ENCODE results near the gene TMSB10.
"Not testable (repeated sequence)": the region's sequence is repeated elsewhere in the genome, so short reads cannot be mapped to it uniquely, and the experiment has no call there.

The TMSB10 gene

DNA sequence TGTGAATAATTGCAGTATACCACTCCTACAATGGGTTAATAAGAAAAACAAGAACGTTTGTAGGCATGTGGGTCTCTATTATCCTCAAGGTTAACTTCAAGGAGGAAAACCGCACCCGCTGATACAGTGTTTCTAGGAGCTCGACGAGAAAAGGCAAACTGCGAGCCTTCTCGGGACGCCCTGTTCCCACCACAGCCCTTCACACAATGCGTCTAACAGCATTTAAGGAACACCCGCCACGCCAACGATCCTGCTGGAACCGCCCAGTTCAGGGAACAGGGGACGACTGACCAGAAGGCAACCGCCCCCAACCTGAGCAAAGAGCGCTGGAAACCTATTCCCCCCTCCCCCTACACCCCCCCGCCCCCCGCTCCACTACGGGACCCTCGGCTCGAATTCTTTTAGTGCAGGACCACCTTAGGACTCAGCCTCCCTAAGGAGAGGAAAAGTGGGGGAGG is 710 bp upstream of the TMSB10 start:
- no peak for DNase-seq

DNA sequence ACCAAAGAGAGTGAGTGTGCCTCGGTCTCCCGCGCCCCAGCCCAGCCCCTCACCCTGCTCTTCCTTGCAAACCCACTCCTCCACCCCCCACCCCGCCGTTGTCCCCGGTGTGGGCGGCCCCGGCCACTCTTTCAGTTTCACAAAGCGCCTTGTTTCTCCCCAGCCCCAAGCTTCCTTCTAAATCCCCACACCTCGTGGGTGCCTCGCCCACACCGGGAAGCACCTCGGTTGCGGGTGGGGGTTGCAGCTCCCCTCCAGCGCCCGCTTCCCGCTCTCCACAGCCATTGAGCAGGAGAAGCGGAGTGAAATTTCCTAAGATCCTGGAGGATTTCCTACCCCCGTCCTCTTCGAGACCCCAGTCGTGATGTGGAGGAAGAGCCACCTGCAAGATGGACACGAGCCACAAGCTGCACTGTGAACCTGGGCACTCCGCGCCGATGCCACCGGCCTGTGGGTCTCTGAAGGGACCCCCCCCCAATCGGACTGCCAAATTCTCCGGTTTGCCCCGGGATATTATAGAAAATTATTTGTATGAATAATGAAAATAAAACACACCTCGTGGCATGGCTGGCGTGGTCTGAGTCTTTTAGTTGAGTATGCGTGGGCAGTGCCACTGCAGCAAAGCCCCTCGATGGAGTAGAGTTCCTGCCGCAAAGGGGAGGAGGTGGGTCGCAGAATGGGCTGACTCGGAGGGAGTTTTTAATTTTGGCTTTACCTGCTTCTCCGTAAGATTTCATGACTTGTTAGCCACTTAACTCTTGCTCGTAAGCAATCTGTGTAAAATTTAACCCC is 848 bp downstream of the TMSB10 start:
- DNase-seq, result peak; percentile 55

DNA sequence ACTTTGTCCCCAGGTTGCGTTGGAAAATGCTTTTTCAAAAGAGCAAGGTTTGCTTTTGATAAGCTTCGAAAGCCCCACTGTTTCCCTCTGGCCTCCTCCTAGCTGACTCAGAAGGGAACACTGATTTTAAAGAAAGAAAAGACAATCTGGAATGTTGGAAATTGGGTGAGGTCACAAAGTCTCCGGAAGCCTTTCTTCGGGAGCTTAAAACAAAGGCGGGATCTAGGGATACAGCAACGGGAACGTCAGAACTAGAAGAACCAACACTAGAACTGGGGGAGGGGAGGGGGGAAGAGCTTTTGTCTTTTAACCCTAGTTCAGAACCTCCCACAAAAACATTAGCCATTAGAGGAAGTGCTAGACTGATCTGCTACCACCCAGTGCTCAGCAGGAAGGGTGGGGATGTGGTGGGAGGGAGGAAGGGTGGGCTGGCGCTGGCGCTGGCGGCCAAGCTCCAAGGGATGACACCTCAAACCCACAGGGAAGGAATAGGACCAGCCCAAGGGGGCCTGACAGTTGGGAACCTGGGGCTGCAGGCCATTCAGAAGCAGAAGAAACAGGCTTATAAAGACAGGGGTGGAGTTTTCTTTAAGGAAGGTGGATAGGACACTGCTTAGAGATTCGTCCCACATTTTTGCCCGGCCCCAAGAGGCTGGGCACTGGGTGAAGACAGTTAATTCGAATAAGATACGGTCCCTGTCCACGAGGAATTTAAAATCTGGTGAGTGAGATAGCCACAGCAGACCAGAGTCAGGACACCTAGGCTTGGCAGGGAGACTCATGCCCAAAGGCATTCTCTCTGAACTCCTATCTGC is 1.7 kb downstream of the TMSB10 start:
- DNase-seq, result peak; percentile 74

DNA sequence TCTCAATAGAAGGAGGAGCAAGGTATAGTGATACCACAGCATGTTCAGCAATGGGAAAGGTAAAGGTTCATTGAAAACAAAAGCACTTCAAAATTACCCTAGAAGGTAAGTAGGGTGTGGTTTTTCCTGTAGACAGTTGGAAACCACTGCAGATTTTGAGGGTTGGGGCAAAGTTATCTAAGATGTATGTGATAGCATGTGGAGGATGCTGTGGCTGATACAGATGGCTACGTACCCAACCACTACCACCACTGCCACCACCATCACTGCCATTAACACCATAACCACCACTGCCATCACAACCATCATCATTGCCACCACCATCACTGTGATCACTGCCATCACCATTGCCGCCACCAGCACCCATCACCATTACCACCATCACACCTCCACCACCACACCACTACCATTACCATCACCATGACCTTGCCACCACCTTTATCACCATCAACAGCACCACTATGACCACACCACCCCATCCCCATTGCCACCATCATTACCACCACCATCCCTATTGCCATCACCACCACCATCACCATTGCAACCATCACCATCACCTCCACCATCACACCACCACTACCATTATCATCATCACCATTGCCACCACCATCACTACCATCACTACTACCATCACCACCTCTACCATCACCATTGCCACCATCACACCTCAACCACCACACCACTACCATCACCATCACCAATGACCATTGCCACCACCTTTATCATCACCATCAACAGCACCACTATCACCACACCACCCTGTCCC is 3.7 kb downstream of the TMSB10 start:
- peak; percentile 80 for DNase-seq

DNA sequence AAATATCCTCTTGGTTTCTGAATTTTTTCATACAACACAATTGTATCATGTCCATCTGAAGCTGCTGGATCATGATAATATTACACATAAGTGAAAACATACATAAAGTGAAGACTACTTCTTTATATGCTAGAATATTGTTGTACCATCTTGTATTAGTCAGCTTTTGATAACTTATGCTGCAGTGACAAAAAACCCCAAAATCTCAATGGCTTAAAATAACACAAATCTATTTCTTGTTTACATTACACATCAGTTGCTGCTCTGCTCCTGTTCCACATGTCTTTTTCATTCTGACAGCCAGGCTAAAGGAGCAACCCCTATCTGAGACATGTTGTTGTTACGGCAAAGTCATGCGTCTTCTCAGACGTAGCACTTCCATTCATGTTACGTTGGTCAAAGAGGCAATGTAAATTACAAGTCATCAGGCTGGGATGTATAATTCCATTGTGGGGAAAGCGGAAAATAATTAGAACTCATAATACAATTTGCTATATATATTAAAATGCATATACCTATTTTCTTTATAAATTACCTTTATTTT is 5.8 kb downstream of the TMSB10 start:
- DNase-seq, result no peak

DNA sequence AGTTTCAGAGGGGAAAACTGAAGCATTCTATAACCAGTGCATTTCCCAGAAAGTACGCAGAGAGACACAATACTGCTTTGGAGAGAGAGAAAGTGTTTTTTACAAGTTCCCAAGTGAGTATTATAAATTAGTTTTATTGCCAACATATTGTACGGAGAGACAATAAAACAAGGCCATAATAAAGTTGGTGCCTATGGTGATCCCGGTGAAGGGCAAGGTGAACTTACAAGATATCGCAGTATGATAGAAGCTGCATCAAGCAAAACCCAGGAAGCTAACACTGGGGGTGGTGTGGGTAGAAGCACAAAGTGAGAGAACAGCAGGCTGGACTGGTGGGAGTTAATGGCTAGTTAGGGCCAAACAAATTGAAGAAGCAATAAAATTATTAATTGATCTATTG is 7.5 kb downstream of the TMSB10 start:
- DNase-seq, result no peak

DNA sequence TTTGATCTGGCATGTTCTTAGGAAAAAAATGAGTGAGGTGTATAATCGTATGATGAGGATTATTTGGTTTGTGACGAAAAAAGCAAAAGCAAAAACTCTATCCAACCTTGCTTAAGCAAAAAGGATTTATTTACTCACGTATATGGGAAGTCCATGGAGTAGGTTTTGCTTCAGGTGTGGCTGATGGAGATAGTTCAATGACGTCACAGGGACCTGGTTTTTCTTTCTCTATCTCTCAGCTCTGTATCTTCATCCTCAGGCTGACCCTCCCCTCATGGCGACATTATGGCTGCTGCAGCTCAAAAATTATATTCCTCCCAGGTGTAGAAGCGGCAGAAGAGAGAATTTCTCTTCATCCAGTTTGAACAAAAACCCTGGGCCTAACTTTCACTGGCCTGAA is 8.9 kb downstream of the TMSB10 start:
- DNase-seq, result no peak

DNA sequence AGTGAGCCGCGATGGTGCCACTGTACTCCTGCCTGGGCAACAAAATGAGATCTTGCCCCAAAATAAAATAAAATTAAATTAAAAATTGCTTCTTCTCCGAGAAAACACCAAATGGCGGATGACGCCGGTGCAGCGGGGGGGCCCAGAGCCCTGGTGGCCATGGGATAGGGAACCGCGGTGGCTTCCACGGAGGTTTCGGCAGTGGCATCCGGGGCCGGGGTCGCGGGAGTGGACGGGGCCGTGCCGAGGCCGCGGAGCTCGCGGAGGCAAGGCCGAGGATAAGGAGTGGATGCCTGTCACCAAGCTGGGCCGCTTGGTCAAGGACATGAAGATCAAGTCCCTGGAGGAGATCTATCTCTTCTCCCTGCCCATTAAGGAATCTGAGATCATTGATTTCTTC is 10.2 kb downstream of the TMSB10 start:
- not testable (repeated sequence) for DNase-seq

DNA sequence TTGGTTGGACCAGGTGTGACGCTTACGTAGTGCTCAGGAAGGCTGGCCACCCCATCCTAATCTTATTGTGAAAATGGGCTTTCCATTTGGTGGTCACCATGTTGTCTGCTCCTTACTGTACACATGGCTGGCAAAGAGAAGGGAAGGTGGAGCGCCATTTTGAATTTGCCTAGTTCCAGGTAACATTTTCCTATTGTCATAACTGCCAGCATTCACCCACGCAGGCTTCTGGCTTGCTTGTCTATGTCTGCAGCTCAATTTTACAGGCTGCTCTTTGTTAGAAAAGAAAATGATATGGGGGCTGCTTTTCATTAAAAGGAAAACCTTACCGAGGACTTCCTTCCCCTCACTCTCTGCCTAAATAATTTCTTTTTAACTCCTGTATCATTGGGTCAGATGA is 12.4 kb downstream of the TMSB10 start:
- not testable (repeated sequence) for DNase-seq

DNA sequence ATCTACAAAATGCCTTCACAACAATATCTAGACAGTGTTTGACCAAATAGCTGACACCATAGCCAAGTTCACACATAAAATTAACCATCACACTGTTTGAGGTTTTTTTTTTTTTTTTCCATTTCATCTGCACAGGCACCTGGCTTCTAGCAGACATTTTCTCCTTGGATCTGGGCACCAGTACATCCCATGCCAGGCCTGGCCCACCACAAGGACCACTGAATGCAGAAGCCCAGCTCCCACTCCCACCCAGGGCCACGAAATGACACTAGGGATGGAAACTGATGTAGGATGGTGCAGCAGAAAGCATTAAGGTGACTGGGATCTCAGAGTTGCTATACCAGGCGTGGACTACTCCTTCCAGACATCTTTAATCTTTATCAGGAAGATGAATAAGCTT is 13.0 kb downstream of the TMSB10 start:
- DNase-seq, result no peak

DNA sequence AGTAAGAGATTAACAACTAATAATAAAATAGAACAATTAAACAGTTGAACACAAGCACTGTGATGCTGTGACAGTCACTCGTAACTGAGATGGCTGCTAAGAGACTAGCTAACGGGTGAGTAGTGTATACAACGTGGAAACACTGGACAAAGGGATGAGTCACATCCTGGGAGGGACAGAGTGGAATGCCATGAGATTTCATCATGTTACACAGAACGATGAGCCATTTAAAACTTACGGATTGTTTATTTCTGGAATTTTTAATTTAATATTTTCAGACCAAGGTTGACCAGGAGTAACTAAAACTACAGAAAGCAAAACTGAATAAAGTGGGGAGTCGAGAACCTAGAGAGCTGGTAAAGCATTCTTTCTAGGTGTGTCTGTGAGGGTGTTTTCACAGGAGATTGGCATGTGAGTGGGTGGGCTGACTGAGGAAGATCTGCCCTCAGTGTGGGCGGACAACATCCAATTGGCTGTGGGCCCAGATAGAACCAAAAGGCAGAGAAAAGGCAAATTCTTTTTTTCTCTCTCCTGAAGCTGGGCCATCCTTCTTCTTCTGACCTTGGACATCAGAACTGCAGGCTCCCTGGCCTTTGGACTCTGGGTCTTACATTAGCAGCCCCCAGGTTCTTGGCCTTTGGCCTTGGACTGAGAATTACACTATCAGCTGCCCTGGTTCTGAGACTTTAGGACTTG is 14.6 kb downstream of the TMSB10 start:
- DNase-seq, result peak; percentile 21

DNA sequence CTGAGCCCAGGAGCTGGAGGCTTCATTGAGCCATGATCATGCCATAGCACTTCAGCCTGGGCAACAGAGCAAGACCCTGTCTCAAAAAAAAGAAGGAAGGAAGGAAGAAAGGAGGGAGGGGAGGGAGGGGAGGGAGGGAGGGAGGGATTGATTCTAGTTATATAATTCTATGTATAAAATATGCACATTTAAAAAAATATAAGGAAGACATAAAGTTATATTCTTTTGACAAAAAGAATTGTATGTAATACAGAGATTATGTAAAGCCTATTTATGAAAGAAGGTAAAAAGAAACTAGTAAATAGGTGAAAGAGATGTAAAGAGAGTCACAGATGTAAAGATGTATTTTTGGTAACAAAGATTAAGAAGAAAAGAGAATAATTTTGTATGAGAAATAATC is 17.6 kb downstream of the TMSB10 start:
- no peak for DNase-seq

DNA sequence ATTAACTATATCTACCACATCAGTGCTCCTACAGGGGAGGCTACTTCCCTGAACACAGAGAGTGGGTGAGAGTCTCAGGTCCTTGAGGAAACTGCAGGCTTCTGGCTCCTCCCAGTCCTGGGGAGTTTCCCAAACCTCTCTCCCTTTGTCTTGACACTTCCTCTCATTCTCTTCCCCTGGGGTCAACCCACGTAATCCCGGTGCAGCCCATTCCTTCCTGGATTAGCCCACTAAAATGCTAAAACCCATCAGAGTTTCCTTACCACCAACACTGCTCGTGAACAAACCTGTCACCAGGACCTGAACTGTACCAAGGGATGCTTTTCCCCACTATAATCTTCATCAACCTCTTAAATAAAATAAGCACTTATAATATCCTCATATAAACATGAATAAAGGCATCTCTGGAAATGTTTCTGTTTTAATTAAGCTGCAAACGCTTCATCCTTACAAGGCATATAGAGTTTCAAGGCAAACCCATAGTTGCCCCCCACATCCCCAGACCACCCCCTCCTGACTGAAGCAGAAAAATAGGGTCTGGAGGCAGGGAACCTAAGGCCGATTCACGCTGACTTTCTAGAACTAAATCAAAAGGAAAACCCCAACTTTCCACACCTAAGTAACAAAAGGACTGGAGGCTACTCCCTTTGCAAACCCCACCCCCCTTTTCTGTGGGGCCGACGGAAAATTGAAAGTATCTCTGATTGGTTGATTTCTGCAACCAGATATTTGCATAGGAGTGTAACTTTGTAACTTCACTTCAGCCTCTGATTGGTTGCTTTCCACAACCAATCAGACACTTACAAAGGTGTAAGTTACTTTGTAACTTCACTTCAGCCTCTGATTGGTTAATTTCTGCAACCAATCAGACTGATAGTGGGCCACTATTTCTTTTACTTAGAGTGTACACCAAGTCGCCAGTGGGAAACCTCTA is 19.0 kb downstream of the TMSB10 start:
- DNase-seq, result peak; percentile 80

DNA sequence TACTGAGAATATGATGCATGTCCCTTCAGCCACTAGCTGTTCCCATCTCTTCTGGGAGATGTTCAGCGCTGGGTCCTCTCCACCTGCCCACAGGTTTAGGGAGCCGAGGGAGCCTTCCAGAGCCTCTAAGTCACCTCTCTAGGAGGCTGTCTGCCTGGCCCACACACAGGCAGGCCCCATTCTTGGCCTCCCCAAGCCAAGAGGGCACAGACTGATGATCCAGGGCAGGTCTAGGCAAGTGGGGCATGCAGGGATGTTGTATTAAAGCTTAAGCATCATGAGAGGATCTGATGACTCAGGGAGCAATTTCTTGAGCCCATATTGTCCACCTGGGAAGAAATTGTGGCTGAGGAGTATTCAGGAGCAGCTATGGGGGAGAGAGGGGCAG is 19.9 kb downstream of the TMSB10 start:
- DNase-seq, result no peak

DNA sequence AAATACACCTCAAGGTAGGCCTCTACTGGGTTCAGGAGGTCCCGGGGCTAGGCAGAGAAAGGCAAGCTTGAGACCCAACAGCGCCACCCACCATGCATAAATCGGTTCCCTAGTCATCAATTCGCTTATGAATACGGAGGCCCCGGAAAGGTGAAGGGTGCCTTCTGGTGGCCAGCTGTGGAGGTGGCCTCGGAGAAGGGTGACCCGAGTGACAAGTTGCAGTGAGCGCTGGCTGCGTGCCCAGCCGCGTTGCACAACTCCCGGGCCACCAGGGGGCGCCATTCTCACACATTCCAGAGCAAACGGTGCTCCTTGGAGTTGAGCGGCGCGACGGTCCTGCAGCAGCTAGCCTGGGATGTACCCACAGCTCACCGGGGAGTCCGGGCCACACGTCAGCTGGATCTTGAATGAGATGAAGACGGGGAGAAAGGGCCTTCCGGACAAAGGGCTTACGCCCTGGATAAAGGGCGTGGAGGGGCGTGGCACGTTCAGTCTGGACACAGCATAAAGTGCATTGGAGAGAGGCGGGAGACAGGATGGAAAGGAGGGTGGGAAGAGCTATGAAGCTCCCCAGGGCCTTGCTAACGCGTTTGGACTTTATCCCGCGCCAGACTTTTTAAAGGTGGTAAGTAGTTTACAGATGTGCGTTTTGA is 20.4 kb downstream of the TMSB10 start:
- peak; percentile 98 for DNase-seq

DNA sequence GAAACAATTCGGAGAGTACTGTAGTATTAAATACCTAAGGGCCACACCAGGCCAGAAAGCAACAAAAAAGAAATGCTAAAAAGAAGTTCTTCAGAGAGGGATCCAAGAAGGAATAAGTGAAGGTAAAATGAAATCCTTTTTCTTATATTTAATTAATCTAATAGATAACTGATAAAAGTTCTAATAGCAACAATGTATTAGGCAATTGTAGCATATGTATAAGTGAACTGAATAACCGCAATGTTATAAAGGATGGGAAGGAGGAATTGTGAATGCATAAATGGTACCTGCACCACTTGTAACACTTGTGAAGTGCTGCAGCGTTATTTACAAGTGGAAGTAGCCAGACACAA is 21.8 kb downstream of the TMSB10 start:
- no peak for DNase-seq

DNA sequence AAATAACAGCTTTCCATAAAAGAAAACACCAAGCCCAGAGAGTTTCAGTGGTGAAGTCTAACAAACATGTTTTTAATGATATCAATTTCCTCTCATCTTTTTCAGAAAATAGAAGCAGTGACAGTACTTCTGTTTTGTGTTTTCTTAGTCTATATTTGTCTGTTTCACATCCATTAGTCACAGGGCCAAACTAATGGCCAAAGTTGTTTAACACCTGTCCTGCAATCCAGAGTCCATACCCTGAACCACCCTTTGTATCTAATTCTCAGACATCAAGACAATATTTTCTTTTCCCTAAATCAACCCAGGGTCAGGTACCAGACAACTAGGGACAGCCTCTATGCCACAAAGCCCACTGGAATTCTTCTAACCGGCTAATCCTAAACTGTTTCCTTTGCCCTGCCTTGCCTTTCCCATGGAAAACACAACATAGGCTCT is 25.9 kb downstream of the TMSB10 start:
- no peak for DNase-seq

DNA sequence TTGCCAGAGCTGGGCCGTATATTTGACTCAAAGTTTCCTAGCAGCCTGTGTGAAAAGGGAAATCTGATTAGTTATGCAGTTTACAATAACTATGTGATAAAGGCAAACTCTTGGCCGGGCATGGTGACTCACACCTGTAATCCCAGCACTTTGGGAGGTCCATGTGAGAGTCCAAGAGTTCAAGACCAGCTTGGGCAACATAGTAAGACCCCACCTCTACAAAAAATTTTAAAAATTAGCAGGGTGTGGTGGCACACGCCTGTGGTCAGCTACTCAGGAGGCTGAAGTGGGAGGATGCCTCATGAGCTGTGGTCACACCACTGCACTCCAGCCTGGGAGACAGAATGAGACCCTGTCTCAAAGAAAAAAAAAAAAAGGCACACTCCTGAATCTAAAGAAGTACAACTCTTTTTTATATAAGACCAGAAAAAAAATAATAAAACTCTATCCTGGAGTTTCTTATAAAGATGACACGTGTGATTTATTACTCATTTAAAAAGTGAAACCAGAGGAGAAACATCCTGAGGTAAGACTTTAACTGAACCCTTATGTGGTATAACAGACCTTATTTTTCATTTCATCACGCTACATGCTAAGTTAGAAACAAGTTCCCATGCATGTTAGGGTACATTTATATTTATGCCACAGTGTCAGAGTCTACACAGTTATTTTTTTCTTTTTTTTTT is 32.9 kb downstream of the TMSB10 start:
- peak; percentile 50 for DNase-seq

DNA sequence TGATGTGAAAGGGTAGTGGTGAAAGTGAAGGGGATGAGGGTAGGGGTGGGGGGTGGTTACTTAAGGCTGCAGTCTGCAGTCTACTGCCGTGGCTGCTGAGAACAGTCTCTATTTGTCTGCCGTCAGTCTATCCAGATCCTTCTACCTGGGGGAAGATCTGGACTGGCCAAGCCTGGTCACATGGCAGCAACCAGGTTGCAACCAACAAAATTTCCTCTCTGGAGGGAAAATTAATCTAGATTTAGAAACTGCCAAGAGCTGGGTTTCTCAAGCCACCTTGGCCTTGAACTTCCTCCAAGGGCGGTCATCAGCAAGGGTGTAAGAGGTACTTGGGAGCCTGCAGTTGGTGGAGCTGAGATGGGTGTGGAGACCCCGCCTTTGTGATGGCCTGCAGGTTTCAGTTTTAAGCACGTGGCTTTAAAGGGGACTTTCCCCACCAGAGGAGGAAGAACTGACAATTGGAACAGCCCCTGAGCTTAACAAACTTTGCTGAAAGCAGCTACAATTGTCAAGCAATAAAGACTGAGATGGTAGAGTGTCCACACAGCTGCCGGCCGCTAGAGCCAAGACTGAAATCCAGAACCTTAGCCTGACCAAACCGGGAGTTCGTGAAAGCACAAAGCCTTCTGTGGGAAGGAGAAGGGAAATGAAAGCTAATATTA is 34.1 kb downstream of the TMSB10 start:
- peak; percentile 88 for DNase-seq

DNA sequence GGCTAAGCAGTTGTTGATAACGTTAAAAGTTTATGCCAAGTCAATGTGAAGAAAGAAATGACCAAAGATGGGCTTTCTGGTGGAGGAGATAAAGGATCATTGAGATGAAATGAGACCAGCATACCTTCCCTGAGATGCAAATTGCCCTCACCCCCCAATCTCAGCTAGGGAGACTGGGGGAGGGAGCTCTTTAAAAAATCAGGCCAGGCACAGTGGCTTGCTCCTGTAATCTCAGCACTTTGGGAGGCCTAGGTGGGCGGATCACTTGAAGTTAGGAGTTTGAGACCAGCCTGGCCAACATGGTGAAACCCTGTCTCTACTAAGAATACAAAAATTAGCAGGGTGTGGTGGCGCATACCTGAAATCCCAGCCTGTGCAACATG is 34.6 kb downstream of the TMSB10 start:
- no peak for DNase-seq
